IMR-90 (cell line): ENCODE results near the gene PANX1. TPM values are rescaled to one million over a fixed set of nuclear protein-coding genes. Genes with fewer than 3 reads are reported as not detected.

Source experiments
- ATAC-seq: fragments of 200-7000 bp; cut with Tn5 transposase; 2 replicates; pipeline ENCODE4 v1.9.1; 2020; ENCODE audit warnings: low read depth, mild to moderate bottlenecking, moderate library complexity
- BruUV-seq: library from RNA; stranded (reverse); fragments of 400-500 nt; replicated peaks from 2 replicates; lab custom pipeline; 2021; lab: Mats Ljungman, UMichigan
- CTCF ChIA-PET: fragments of 300-600 bp; formaldehyde crosslinking; extraction: SDS; loops from one replicate; lab custom pipeline; 2021; ENCODE audit warnings: antibody characterized with exemption; lab: Yijun Ruan, JAX
- POLR2A ChIA-PET: fragments of 300-600 bp; sonication (Branson Sonifier 250); formaldehyde crosslinking; loops from one replicate; lab custom pipeline; 2022; ENCODE audit warnings: antibody characterized with exemption; ENCODE audit not compliant: unreplicated experiment; lab: Charles Lee
- DNase-seq: peaks from one replicate; pipeline ENCODE4 v3.0.0; 2013
- H2AFZ ChIP-seq: replicated peaks from 2 replicates; pipeline ENCODE3; 2013; ENCODE audit warnings: low read length, mild to moderate bottlenecking; ENCODE audit not compliant: poor library complexity
- H2AK5ac ChIP-seq: 2 replicates; pipeline ENCODE4 v1.6.1; 2013; ENCODE audit warnings: low read depth, low read length, inconsistent platforms
- H2AK9ac ChIP-seq: replicated peaks from 2 replicates; pipeline ENCODE3; 2013; ENCODE audit warnings: mild to moderate bottlenecking, low read depth, low read length, moderate library complexity; ENCODE audit not compliant: poor library complexity
- H2BK120ac ChIP-seq: 2 replicates; pipeline ENCODE4 v1.6.1; 2013; ENCODE audit warnings: low read depth, low read length, inconsistent platforms
- H2BK15ac ChIP-seq: 3 replicates; pipeline ENCODE4 v1.6.1; 2013; ENCODE audit warnings: low read depth, low read length, inconsistent platforms
- H2BK20ac ChIP-seq: 2 replicates; pipeline ENCODE4 v1.6.1; 2013; ENCODE audit warnings: low read depth, mild to moderate bottlenecking, inconsistent platforms, low read length, moderate library complexity
- H2BK5ac ChIP-seq: 2 replicates; pipeline ENCODE4 v1.6.1; 2013; ENCODE audit warnings: mild to moderate bottlenecking, low read depth, low read length, inconsistent platforms; ENCODE audit not compliant: poor library complexity, severe bottlenecking
- H3K14ac ChIP-seq: replicated peaks from 2 replicates; pipeline ENCODE4 v1.6.1; 2013; ENCODE audit warnings: low read depth, low read length, inconsistent platforms
- H3K18ac ChIP-seq: 2 replicates; pipeline ENCODE4 v1.6.1; 2013; ENCODE audit warnings: low read depth, low read length, control low read depth
- H3K23ac ChIP-seq: 2 replicates; pipeline ENCODE4 v1.6.1; 2013; ENCODE audit warnings: low read depth, low read length, inconsistent platforms
- H3K27ac ChIP-seq: 2 replicates; pipeline ENCODE4 v1.5.1; 2013; ENCODE audit warnings: mild to moderate bottlenecking, control low read depth, low read length; ENCODE audit not compliant: insufficient read depth
- H3K27me3 ChIP-seq: 2 replicates; pipeline ENCODE4 v1.6.1; 2013; ENCODE audit warnings: low read length; ENCODE audit not compliant: control insufficient read depth, insufficient read depth
- H3K36me3 ChIP-seq: 2 replicates; pipeline ENCODE4 v1.6.1; 2013; ENCODE audit warnings: low read length, mixed read lengths; ENCODE audit not compliant: control insufficient read depth, insufficient read depth
- H3K4ac ChIP-seq: 2 replicates; pipeline ENCODE4 v1.6.1; 2013; ENCODE audit warnings: low read depth, low read length, inconsistent platforms
- H3K4me1 ChIP-seq: 2 replicates; pipeline ENCODE4 v1.6.1; 2013; ENCODE audit warnings: low read length, mixed read lengths; ENCODE audit not compliant: control insufficient read depth, insufficient read depth
- H3K4me2 ChIP-seq: 2 replicates; pipeline ENCODE4 v1.6.1; 2013; ENCODE audit warnings: low read depth, mild to moderate bottlenecking, control low read depth, low read length, moderate library complexity
- H3K4me3 ChIP-seq: 2 replicates; pipeline ENCODE4 v1.5.1; 2013; ENCODE audit warnings: low read depth, mild to moderate bottlenecking, control low read depth, low read length, moderate library complexity; ENCODE audit not compliant: insufficient read depth
- H3K56ac ChIP-seq: 2 replicates; pipeline ENCODE4 v1.6.1; 2013; ENCODE audit warnings: low read length, inconsistent platforms; ENCODE audit not compliant: insufficient read depth; ENCODE audit errors: extremely low read depth
- H3K79me1 ChIP-seq, 2 experiments: 2 replicates each; pipeline ENCODE4 v1.6.1; 2013; ENCODE audit warnings: low read length in 2 of 2, inconsistent platforms in 1 of 2, low read depth in 1 of 2
- H3K9ac ChIP-seq: 2 replicates; pipeline ENCODE4 v1.6.1; 2013; ENCODE audit warnings: low read depth, low read length, control low read depth
- H3K9me1 ChIP-seq: 2 replicates; pipeline ENCODE4 v1.6.1; 2013; ENCODE audit warnings: low read length, inconsistent platforms; ENCODE audit not compliant: insufficient read depth
- H3K9me3 ChIP-seq: 2 replicates; pipeline ENCODE4 v1.6.1; 2013; ENCODE audit warnings: low read length; ENCODE audit not compliant: control insufficient read depth, insufficient read depth
- H4K20me1 ChIP-seq: 2 replicates; pipeline ENCODE4 v1.6.1; 2013; ENCODE audit warnings: low read length, inconsistent platforms; ENCODE audit not compliant: insufficient read depth
- H4K5ac ChIP-seq: 2 replicates; pipeline ENCODE4 v1.6.1; 2013; ENCODE audit warnings: mild to moderate bottlenecking, low read depth, low read length, control low read depth
- H4K8ac ChIP-seq, 2 experiments: 2 replicates each; pipeline ENCODE4 v1.6.1; 2013; ENCODE audit warnings: low read depth in 2 of 2, low read length in 2 of 2, control low read depth in 1 of 2, inconsistent platforms in 1 of 2
- H4K91ac ChIP-seq: 2 replicates; pipeline ENCODE4 v1.6.1; 2013; ENCODE audit warnings: low read depth, low read length, inconsistent platforms; ENCODE audit not compliant: insufficient read depth
- CEBPB ChIP-seq: IDR thresholded peaks from 2 replicates; pipeline ENCODE4 v1.6.1; 2012; ENCODE audit warnings: low read depth, low read length, improper control_type of control experiment
- CTCF ChIP-seq: conservative IDR thresholded peaks from 2 replicates; pipeline ENCODE4 v1.5.1; 2012; ENCODE audit warnings: mild to moderate bottlenecking, low read depth, low read length, improper control_type of control experiment
- ELK1 ChIP-seq: fragments of 150-350 bp; IDR thresholded peaks from 2 replicates; pipeline ENCODE4 v1.6.1; 2016; ENCODE audit warnings: low read depth, mild to moderate bottlenecking, low read length, moderate library complexity, borderline replicate concordance
- FOS ChIP-seq: fragments of 150-350 bp; IDR thresholded peaks from 2 replicates; pipeline ENCODE4 v1.6.1; 2016; ENCODE audit warnings: low read depth, low read length
- MAFK ChIP-seq: IDR thresholded peaks from 2 replicates; pipeline ENCODE4 v1.6.1; 2012; ENCODE audit warnings: low read depth, low read length, improper control_type of control experiment
- MAZ ChIP-seq: IDR thresholded peaks from 2 replicates; pipeline ENCODE4 v1.6.1; 2012; ENCODE audit warnings: low read depth, mild to moderate bottlenecking, low read length, improper control_type of control experiment, moderate library complexity, borderline replicate concordance
- MXI1 ChIP-seq: IDR thresholded peaks from 2 replicates; pipeline ENCODE4 v1.6.1; 2012; ENCODE audit warnings: low read depth, mild to moderate bottlenecking, low read length, moderate library complexity, borderline replicate concordance
- NFE2L2 ChIP-seq: fragments of 150-350 bp; IDR thresholded peaks from 2 replicates; pipeline ENCODE4 v1.6.1; 2016; ENCODE audit warnings: low read depth, mild to moderate bottlenecking, low read length
- POLR2A ChIP-seq: IDR thresholded peaks from 2 replicates; pipeline ENCODE4 v1.6.1; 2012; ENCODE audit warnings: mild to moderate bottlenecking, low read depth, low read length
- RAD21 ChIP-seq: IDR thresholded peaks from 2 replicates; pipeline ENCODE4 v1.6.1; 2012; ENCODE audit warnings: low read length, improper control_type of control experiment
- RCOR1 ChIP-seq: IDR thresholded peaks from 2 replicates; pipeline ENCODE4 v1.6.1; 2012; ENCODE audit warnings: mild to moderate bottlenecking, low read length, improper control_type of control experiment; ENCODE audit not compliant: insufficient replicate concordance
- RFX5 ChIP-seq: IDR thresholded peaks from 2 replicates; pipeline ENCODE4 v1.8.0; 2012; ENCODE audit warnings: low read depth, mild to moderate bottlenecking, low read length, moderate library complexity
- USF2 ChIP-seq: fragments of 150-350 bp; IDR thresholded peaks from 2 replicates; pipeline ENCODE4 v1.6.1; 2017; ENCODE audit warnings: mild to moderate bottlenecking, antibody characterized with exemption, low read length, low read depth
- WGBS, 2 experiments: methylation state at CpG; one replicate each; pipeline versions ENCODE4 v1.1.5 to v1.1.7; 2013; ENCODE audit warnings: missing lambda C conversion rate in 2 of 2; ENCODE audit not compliant: insufficient read length in 1 of 2; ENCODE audit errors: extremely low coverage in 2 of 2; 5-methylcytosine and 5-hydroxymethylcytosine counted together
- dilution Hi-C: fragments of 300-500 bp; cut with HindIII; formaldehyde crosslinking; loops from one replicate; pipeline ENCODE4 v1.14.3; 2018; ENCODE audit warnings: low sequenced_read_pairs; ENCODE audit not compliant: unreplicated experiment
- in situ Hi-C: fragments of 300-500 bp; cut with MboI; formaldehyde crosslinking; loops from 3 replicates; pipeline ENCODE4 v1.14.3; 2019; ENCODE audit warnings: low sequenced_read_pairs, inconsistent platforms, mixed read lengths
- intact Hi-C: fragments of 100-400 bp; cut with micrococcal nuclease; formaldehyde crosslinking; loops from 2 replicates; pipeline ENCODE4 v1.10.0; 2022
- polyA plus RNA-seq, 3 experiments: library from polyadenylated mRNA; depleted of rRNA; stranded (reverse); fragments of >200 nt; gene quantifications; 2 replicates each; pipeline ENCODE4 v1.2.3, GENCODE V29; 2012; ENCODE audit warnings: low replicate concordance in 1 of 3
- total RNA-seq: library from RNA; depleted of rRNA; stranded (reverse); fragments of >200 nt; gene quantifications from 2 replicates; pipeline ENCODE4 v1.2.3, GENCODE V29; 2012

Gene PANX1
- total and polyA plus RNA-seq, 2 of the 4 experiments (the other 2 are of a cell fraction), result 29.8 to 70.8 TPM

GRCh38 chr11:94111241-94111640 lies 17.4 kb upstream of the PANX1 start:
- Histone ChIP-seq H2AFZ (no peak overlapping the region), H3K9me3 (no peaks in the 10 kb centered on the region), H2BK120ac (no peak overlapping the region), H3K18ac (no peak overlapping the region), H3K27ac (no peak overlapping the region), H3K4me2 (no peak overlapping the region), H4K5ac (no peak overlapping the region), H3K14ac (no peak overlapping the region), H2BK5ac (no peak overlapping the region), H3K36me3 (no peaks in the 10 kb centered on the region), H2BK20ac (no peak overlapping the region), H3K4me3 (no peak overlapping the region), H4K20me1 (no peaks in the 10 kb centered on the region), H3K27me3 (peaks cover 2% of the 10 kb centered on the region; the same call in 1 of the 2 replicates), H3K79me1 (no peaks in the 10 kb centered on the region), H2AK5ac (no peak overlapping the region), H3K9me1 (no peaks in the 10 kb centered on the region), H3K9ac (no peak overlapping the region), H2AK9ac (no peak overlapping the region), H4K91ac (no peak overlapping the region), H2BK15ac (no peak overlapping the region), H3K56ac (no peak overlapping the region), H3K4me1 (no peaks in the 10 kb centered on the region), H3K23ac (no peak overlapping the region), H4K8ac (no peak overlapping the region), H3K4ac (no peak overlapping the region)
- no TSS peak for BruUV-seq
- TF ChIP-seq NFE2L2 (no peak), RAD21 (no peak), FOS (no peak), RCOR1 (no peak), MAZ (no peak), RFX5 (no peak), CTCF (no peak), USF2 (no peak), POLR2A (no peak), MAFK (no peak), ELK1 (no peak), CEBPB (no peak), MXI1 (no peak)
- ChIA-PET CTCF (no interaction called here), POLR2A (no interaction called here)
- in situ Hi-C loops (no loop called here), dilution Hi-C loops (no loop called here), intact Hi-C loops (no loop called here)
- WGBS, 2 experiments, result no CpG with 5 or more reads among the region's 3 CpGs
- DNase-seq, result no peak
- ATAC-seq, result no peak
